ENCODE data around the gene XYLT1.

XYLT1 gene

GRCh38 chr16:17467923-17468540 is 2.7 kb downstream of the XYLT1 start:
- DNase-seq (ENCODE audit: low spot score): peak; percentile 79
- TF ChIP-seq CTCF (IDR thresholded peaks at IDR 0.05): peak; percentile 51
- no peak overlapping the region for H3K27ac ChIP-seq
- H3K4me3 ChIP-seq: peak overlapping the region; percentile 86

GRCh38 chr16:17466876-17467275 is 3.9 kb downstream of the XYLT1 start:
- TF ChIP-seq CTCF (IDR thresholded peaks at IDR 0.05): no peak
- Histone ChIP-seq H3K4me3 (no peak overlapping the region), H3K27ac (no peak overlapping the region)
- DNase-seq (ENCODE audit: low spot score): no peak

GRCh38 chr16:17465460-17465859 is 5.3 kb downstream of the XYLT1 start:
- no peak for TF ChIP-seq CTCF (IDR thresholded peaks at IDR 0.05)
- no peak overlapping the region for H3K27ac ChIP-seq
- no peak overlapping the region for H3K4me3 ChIP-seq
- DNase-seq (ENCODE audit: low spot score): no peak

GRCh38 chr16:17463335-17463734 is 7.4 kb downstream of the XYLT1 start:
- no peak for TF ChIP-seq CTCF (IDR thresholded peaks at IDR 0.05)
- no peak for DNase-seq (ENCODE audit: low spot score)
- Histone ChIP-seq H3K4me3 (no peak overlapping the region), H3K27ac (no peak overlapping the region)

- TF ChIP-seq CTCF (IDR thresholded peaks at IDR 0.05): no peak
- H3K27ac ChIP-seq: no peak overlapping the region
- H3K4me3 ChIP-seq: no peak overlapping the region
- no peak for DNase-seq (ENCODE audit: low spot score)
Measured at GRCh38 chr16:17461951-17462729, 8.6 kb downstream of the XYLT1 start.

- no peak overlapping the region for H3K4me3 ChIP-seq
- H3K27ac ChIP-seq: no peak overlapping the region
- no peak for DNase-seq (ENCODE audit: low spot score)
- TF ChIP-seq CTCF (IDR thresholded peaks at IDR 0.05): no peak
Measured at GRCh38 chr16:17460890-17461289, 9.9 kb downstream of the XYLT1 start.
